Stimulated activated CD4-positive, alpha-beta T cell treated with anti-CD3 and anti-CD28 coated beads, Interleukin-4, amount 100 ng/mL, for 24 hours (primary cell): ENCODE data around the gene CYP3A7.
"Not testable (repeated sequence)": the region's sequence is repeated elsewhere in the genome, so short reads cannot be mapped to it uniquely, and the experiment has no call there.

Experiments
- DNase-seq: peaks from one replicate; pipeline ENCODE4 v3.0.0-alpha.2; 2020

Gene CYP3A7

DNA sequence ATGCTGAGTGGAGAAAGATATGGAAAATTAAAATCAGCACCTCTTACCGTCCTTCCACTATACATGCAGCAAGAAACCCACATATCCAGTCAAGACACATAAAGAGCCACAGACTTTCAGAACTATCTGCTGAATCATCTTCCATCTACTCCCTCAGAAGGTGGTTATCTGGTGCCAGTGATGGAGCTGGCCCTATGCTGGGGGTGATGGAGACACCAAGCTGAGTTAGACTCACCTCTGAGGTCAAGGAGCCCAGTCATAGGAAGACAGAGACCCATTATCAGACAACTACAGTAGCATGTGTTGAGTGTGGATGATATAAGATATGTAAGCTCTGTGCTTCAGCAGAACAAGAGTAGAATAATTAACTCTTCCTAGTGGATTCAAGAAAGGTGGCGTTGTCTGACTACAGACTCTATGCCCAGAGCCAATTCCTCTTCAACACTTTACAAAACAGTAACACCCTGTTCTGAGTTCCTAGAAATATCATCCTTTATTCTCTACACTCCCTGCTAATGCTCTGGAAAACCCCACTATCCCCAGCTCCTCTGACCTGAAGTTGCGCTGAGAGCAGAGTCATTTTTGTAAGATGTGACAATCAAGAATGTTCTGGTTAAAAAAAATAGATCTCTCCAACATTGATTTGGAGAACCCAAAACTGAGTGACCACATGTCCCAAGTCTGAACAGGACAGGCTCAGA lies 69.5 kb downstream of the CYP3A7 start:
- DNase-seq, result no peak

DNA sequence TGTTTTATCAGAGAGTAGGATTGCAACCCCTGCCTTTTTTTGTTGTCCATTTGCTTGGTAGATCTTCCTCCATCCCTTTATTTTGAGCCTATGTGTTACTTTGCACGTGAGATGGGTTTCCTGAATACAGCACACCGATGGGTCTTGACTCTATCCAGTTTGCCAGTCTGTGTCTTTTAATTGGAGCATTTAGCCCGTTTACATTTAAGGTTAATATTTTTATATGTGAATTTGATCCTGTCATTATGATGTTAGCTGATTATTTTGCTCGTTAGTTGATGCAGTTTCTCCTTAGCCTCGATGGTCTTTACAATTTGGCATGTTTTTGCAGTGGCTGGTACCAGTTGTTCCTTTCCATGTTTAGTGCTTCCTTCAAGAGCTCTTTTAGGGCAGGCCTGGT lies 77.1 kb downstream of the CYP3A7 start:
- not testable (repeated sequence) for DNase-seq
